Liver (tissue), 9 donors: ENCODE measurements around the gene FLVCR2. TPM values are rescaled to one million over a fixed set of nuclear protein-coding genes. Genes with fewer than 3 reads are reported as not detected.

Experiments used
- DNase-seq: peaks from one replicate; pipeline ENCODE4 v3.0.0-alpha.2; 2017; ENCODE audit warnings: low spot score
- H3K27ac ChIP-seq, 2 donors: one replicate each; pipeline ENCODE4 v1.7.0; 2013; ENCODE audit warnings: inconsistent platforms in 2 of 2, low read length in 2 of 2, control low read depth in 1 of 2, low read depth in 1 of 2, mild to moderate bottlenecking in 1 of 2
- H3K27me3 ChIP-seq, 4 donors: one replicate each; pipeline versions ENCODE4 v1.6.1 to v1.7.0; 2013; ENCODE audit warnings: low read length in 3 of 4, inconsistent platforms in 1 of 4, mild to moderate bottlenecking in 1 of 4, moderate library complexity in 1 of 4; ENCODE audit not compliant: control insufficient read depth in 4 of 4, insufficient read depth in 4 of 4
- H3K36me3 ChIP-seq, 4 donors: one replicate each; pipeline versions ENCODE4 v1.6.1 to v1.7.0; 2013; ENCODE audit warnings: low read length in 3 of 4, mild to moderate bottlenecking in 3 of 4, low read depth in 1 of 4, moderate library complexity in 1 of 4; ENCODE audit not compliant: control insufficient read depth in 4 of 4, insufficient read depth in 3 of 4
- H3K4me1 ChIP-seq, 4 donors: one replicate each; pipeline versions ENCODE4 v1.6.1 to v1.7.0; 2013; ENCODE audit warnings: low read length in 3 of 4, mild to moderate bottlenecking in 3 of 4, moderate library complexity in 1 of 4; ENCODE audit not compliant: control insufficient read depth in 4 of 4, insufficient read depth in 4 of 4
- H3K4me3 ChIP-seq, 3 donors: one replicate each; pipeline versions ENCODE4 v1.6.1 to v1.7.0; 2013; ENCODE audit warnings: low read length in 3 of 3, control low read depth in 1 of 3, low read depth in 1 of 3, mild to moderate bottlenecking in 1 of 3
- H3K9ac ChIP-seq, 2 donors: one replicate each; pipeline ENCODE4 v1.7.0; 2013; ENCODE audit warnings: low read length in 2 of 2, mild to moderate bottlenecking in 2 of 2, moderate library complexity in 2 of 2, control low read depth in 1 of 2, low read depth in 1 of 2
- H3K9me3 ChIP-seq, 4 donors: one replicate each; pipeline versions ENCODE4 v1.6.1 to v1.7.0; 2013; ENCODE audit warnings: low read length in 3 of 4; ENCODE audit not compliant: control insufficient read depth in 4 of 4
- EGR1 ChIP-seq, 2 donors: IDR thresholded peaks; 2 replicates each; pipeline ENCODE4 v1.6.1; 2016 to 2018; ENCODE audit warnings: antibody characterized with exemption in 2 of 2, low read depth in 2 of 2
- FOXA2 ChIP-seq: IDR thresholded peaks from 2 replicates; pipeline ENCODE4 v1.6.1; 2016; ENCODE audit warnings: antibody characterized with exemption
- HNF4G ChIP-seq: IDR thresholded peaks from 2 replicates; pipeline ENCODE4 v1.6.1; 2016; ENCODE audit warnings: antibody characterized with exemption
- JUND ChIP-seq, 2 donors: IDR thresholded peaks; 2 replicates each; pipeline ENCODE4 v1.6.1; 2016; ENCODE audit warnings: antibody characterized with exemption in 2 of 2
- NR2F2 ChIP-seq: IDR thresholded peaks from 2 replicates; pipeline ENCODE4 v1.6.1; 2016; ENCODE audit warnings: antibody characterized with exemption
- SP1 ChIP-seq: IDR thresholded peaks from 2 replicates; pipeline ENCODE4 v1.6.1; 2018; ENCODE audit warnings: antibody characterized with exemption, mild to moderate bottlenecking
- TAF1 ChIP-seq: conservative IDR thresholded peaks from 2 replicates; pipeline ENCODE4 v1.6.1; 2016; ENCODE audit warnings: antibody characterized with exemption, mild to moderate bottlenecking
- YY1 ChIP-seq: IDR thresholded peaks from 2 replicates; pipeline ENCODE4 v1.6.1; 2016; ENCODE audit warnings: antibody characterized with exemption, mild to moderate bottlenecking
- ZBTB33 ChIP-seq: IDR thresholded peaks from 2 replicates; pipeline ENCODE4 v1.6.1; 2016; ENCODE audit warnings: antibody characterized with exemption
- WGBS: extraction: QIAGEN DNeasy Blood & Tissue Kit; methylation state at CpG from one replicate; pipeline ENCODE4 v1.1.7; 2013; 5-methylcytosine and 5-hydroxymethylcytosine counted together
- polyA plus RNA-seq, 2 donors: library from polyadenylated mRNA; stranded (reverse) in 1 of 2; unstranded in 1 of 2; fragments of 200-250 nt in 1 of 2; fragments of >200 nt in 1 of 2; fragmentation: Nextera tagmentation in 1 of 2; extraction: Ambion mirVana in 1 of 2; gene quantifications; one replicate each; pipeline versions ENCODE4 v1.2.1 to v1.2.3, GENCODE V29; 2013 to 2015
- total RNA-seq, 2 donors: library from RNA; depleted of rRNA; stranded (reverse); fragments of >200 nt; gene quantifications; one replicate each; pipeline ENCODE4 v1.2.3, GENCODE V29; 2014
- TF ChIP-seq, protein P1 (sequence below): IDR thresholded peaks from 2 replicates; pipeline ENCODE4 v1.6.1; 2016; ENCODE audit warnings: antibody characterized with exemption, mild to moderate bottlenecking
- TF ChIP-seq, protein P2 (sequence below): fragments of 150-350 bp; IDR thresholded peaks from 2 replicates; pipeline ENCODE4 v1.5.1; 2017; ENCODE audit warnings: improper control_type of control experiment, low read depth, low read length; ENCODE audit not compliant: missing input control
- TF ChIP-seq, protein P3 (sequence below): IDR thresholded peaks from 2 replicates; pipeline ENCODE4 v1.6.1; 2016; ENCODE audit warnings: antibody characterized with exemption
- donor health status: healthy.
- donor health status: healthy.
- donor health status: healthy.
- donor health status: healthy.
- donor health status: healthy.

FLVCR2 gene
- total and polyA plus RNA-seq, 4 donors, result 8.7 to 13.1 (median 11.3) TPM

- no peak overlapping the region for H3K9ac ChIP-seq
- H3K9me3 ChIP-seq, result peaks cover 0 to 6% (median under 1%) of the 10 kb centered on the region in 4 donors
- no peaks in the 10 kb centered on the region for H3K36me3 ChIP-seq
- 84% methylated on average over 5 of the region's 5 CpGs for whole genome bisulfite sequencing
- peaks cover 0 to 6% (median 3%) of the 10 kb centered on the region in 4 donors for H3K4me1 ChIP-seq
- H3K27ac ChIP-seq, result no peak overlapping the region
- H3K4me3 ChIP-seq, result no peak overlapping the region
- no peaks in the 10 kb centered on the region for H3K27me3 ChIP-seq
- no peak for DNase-seq
- TF ChIP-seq HNF4G, result no peak
- TF ChIP-seq, protein P1, sequence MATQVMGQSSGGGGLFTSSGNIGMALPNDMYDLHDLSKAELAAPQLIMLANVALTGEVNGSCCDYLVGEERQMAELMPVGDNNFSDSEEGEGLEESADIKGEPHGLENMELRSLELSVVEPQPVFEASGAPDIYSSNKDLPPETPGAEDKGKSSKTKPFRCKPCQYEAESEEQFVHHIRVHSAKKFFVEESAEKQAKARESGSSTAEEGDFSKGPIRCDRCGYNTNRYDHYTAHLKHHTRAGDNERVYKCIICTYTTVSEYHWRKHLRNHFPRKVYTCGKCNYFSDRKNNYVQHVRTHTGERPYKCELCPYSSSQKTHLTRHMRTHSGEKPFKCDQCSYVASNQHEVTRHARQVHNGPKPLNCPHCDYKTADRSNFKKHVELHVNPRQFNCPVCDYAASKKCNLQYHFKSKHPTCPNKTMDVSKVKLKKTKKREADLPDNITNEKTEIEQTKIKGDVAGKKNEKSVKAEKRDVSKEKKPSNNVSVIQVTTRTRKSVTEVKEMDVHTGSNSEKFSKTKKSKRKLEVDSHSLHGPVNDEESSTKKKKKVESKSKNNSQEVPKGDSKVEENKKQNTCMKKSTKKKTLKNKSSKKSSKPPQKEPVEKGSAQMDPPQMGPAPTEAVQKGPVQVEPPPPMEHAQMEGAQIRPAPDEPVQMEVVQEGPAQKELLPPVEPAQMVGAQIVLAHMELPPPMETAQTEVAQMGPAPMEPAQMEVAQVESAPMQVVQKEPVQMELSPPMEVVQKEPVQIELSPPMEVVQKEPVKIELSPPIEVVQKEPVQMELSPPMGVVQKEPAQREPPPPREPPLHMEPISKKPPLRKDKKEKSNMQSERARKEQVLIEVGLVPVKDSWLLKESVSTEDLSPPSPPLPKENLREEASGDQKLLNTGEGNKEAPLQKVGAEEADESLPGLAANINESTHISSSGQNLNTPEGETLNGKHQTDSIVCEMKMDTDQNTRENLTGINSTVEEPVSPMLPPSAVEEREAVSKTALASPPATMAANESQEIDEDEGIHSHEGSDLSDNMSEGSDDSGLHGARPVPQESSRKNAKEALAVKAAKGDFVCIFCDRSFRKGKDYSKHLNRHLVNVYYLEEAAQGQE, result no peak
- TF ChIP-seq EGR1 (IDR thresholded peaks at IDR 0.05; ENCODE audit: low read depth in 2 of 2), result no peak
- TF ChIP-seq YY1, result no peak
- TF ChIP-seq NR2F2, result no peak
- no peak for TF ChIP-seq TAF1
- TF ChIP-seq, protein P2, sequence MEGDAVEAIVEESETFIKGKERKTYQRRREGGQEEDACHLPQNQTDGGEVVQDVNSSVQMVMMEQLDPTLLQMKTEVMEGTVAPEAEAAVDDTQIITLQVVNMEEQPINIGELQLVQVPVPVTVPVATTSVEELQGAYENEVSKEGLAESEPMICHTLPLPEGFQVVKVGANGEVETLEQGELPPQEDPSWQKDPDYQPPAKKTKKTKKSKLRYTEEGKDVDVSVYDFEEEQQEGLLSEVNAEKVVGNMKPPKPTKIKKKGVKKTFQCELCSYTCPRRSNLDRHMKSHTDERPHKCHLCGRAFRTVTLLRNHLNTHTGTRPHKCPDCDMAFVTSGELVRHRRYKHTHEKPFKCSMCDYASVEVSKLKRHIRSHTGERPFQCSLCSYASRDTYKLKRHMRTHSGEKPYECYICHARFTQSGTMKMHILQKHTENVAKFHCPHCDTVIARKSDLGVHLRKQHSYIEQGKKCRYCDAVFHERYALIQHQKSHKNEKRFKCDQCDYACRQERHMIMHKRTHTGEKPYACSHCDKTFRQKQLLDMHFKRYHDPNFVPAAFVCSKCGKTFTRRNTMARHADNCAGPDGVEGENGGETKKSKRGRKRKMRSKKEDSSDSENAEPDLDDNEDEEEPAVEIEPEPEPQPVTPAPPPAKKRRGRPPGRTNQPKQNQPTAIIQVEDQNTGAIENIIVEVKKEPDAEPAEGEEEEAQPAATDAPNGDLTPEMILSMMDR, result no peak
Measured at GRCh38 chr14:75558440-75558839, 20.0 kb upstream of the FLVCR2 start.

DNA sequence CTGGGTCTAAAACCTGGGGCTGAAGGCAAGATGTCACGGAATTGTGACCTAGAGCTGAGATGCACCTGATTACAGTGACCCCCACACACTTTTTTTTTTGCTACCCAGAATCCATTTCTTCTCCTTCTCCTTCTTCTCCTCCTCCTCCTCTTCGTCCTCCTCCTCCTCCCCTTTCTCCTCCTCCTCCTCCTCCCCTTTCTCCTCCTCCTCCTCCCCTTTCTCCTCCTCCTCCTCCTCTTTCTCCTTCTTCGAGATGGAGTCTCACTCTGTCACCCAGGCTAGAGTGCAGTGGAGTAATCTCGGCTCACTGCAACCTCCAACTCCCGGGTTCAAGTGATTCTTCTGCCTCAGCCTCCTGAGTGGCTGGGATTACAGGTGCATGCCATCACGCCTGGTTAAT lies 19.4 kb upstream of the FLVCR2 start:
- H3K4me1 ChIP-seq, result peaks cover 0 to 6% (median 3%) of the 10 kb centered on the region in 4 donors
- DNase-seq, result no peak
- no peaks in the 10 kb centered on the region for H3K36me3 ChIP-seq
- peaks cover 0 to 6% (median under 1%) of the 10 kb centered on the region in 4 donors for H3K9me3 ChIP-seq
- no peak overlapping the region for H3K9ac ChIP-seq
- H3K4me3 ChIP-seq, result no peak overlapping the region
- TF ChIP-seq ZBTB33 (no peak), TAF1 (no peak), FOXA2 (no peak), JUND (IDR thresholded peaks at IDR 0.05) (no peak), SP1 (no peak), YY1 (no peak), NR2F2 (no peak), HNF4G (no peak)
- TF ChIP-seq, protein P3, sequence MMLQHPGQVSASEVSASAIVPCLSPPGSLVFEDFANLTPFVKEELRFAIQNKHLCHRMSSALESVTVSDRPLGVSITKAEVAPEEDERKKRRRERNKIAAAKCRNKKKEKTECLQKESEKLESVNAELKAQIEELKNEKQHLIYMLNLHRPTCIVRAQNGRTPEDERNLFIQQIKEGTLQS, result no peak
- TF ChIP-seq, protein P2, result no peak
- TF ChIP-seq, protein P1, result no peak
- no peaks in the 10 kb centered on the region for H3K27me3 ChIP-seq
- WGBS, result 93% methylated on average over 6 of the region's 6 CpGs
- no peak overlapping the region for H3K27ac ChIP-seq
